HG02885 (cell line): ENCODE measurements around the gene GLO1.

Experiments
- ATAC-seq: cut with Tn5 transposase; IDR thresholded peaks from one replicate; pipeline ENCODE4 v1.9.1; 2021; ENCODE audit warnings: mild to moderate bottlenecking; ENCODE audit not compliant: unreplicated experiment, poor library complexity

GLO1 gene

GRCh38 chr6:38673397-38674165, 29.4 kb downstream of the GLO1 start:
- ATAC-seq = no peak

- peak; percentile 87 for ATAC-seq
Observed at GRCh38 chr6:38671885-38672467, 31.0 kb downstream of the GLO1 start.

- no peak for ATAC-seq
Observed at GRCh38 chr6:38658418-38659167, 44.4 kb downstream of the GLO1 start.

GRCh38 chr6:38656896-38657295, 46.0 kb downstream of the GLO1 start:
- ATAC-seq = no peak

- no peak for ATAC-seq
Observed at GRCh38 chr6:38654263-38654662, 48.7 kb downstream of the GLO1 start.

GRCh38 chr6:38651121-38651784, 51.7 kb downstream of the GLO1 start:
- no peak for ATAC-seq

GRCh38 chr6:38650207-38650752, 52.7 kb downstream of the GLO1 start:
- ATAC-seq = no peak

- ATAC-seq = no peak
Observed at GRCh38 chr6:38649744-38650143, 53.2 kb downstream of the GLO1 start.

- ATAC-seq = no peak
Observed at GRCh38 chr6:38648629-38649028, 54.3 kb downstream of the GLO1 start.

GRCh38 chr6:38646166-38646878, 56.6 kb downstream of the GLO1 start:
- ATAC-seq = no peak

GRCh38 chr6:38644951-38645350, 58.0 kb downstream of the GLO1 start:
- no peak for ATAC-seq

- no peak for ATAC-seq
Observed at GRCh38 chr6:38640216-38640909, 62.6 kb downstream of the GLO1 start.

- peak; percentile 82 for ATAC-seq
Observed at GRCh38 chr6:38639498-38640215, 63.3 kb downstream of the GLO1 start, which contains the start of gene BTBD9. BTBD9 (minus strand) TSS chr6:38639929.

GRCh38 chr6:38638941-38639497, 63.9 kb downstream of the GLO1 start:
- peak; percentile 41 for ATAC-seq

- ATAC-seq = no peak
Observed at GRCh38 chr6:38637756-38638155, 65.2 kb downstream of the GLO1 start.

GRCh38 chr6:38636027-38636426, 66.9 kb downstream of the GLO1 start:
- no peak for ATAC-seq

GRCh38 chr6:38634518-38634917, 68.4 kb downstream of the GLO1 start:
- no peak for ATAC-seq

GRCh38 chr6:38632490-38632889, 70.5 kb downstream of the GLO1 start:
- no peak for ATAC-seq
